GM21423 (cell line): ENCODE measurements around the gene PSMB5.

Experiments
- ATAC-seq: cut with Tn5 transposase; IDR thresholded peaks from one replicate; pipeline ENCODE4 v1.9.1; 2021; ENCODE audit warnings: mild to moderate bottlenecking, moderate library complexity; ENCODE audit not compliant: unreplicated experiment

The PSMB5 gene

DNA sequence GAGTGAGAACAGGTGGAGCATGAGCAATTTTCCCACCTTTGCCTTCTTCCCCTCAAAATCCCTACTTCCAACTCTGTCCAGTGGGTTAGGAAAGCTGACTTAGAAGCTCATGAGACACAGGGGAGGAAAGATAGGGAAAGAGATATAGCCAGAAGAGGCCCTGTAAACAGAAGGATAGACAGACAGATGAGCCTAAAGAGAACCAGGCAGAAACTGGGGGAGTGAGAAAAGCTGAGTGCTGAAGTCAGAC lies 57.3 kb downstream of the PSMB5 start:
- no peak for ATAC-seq

DNA sequence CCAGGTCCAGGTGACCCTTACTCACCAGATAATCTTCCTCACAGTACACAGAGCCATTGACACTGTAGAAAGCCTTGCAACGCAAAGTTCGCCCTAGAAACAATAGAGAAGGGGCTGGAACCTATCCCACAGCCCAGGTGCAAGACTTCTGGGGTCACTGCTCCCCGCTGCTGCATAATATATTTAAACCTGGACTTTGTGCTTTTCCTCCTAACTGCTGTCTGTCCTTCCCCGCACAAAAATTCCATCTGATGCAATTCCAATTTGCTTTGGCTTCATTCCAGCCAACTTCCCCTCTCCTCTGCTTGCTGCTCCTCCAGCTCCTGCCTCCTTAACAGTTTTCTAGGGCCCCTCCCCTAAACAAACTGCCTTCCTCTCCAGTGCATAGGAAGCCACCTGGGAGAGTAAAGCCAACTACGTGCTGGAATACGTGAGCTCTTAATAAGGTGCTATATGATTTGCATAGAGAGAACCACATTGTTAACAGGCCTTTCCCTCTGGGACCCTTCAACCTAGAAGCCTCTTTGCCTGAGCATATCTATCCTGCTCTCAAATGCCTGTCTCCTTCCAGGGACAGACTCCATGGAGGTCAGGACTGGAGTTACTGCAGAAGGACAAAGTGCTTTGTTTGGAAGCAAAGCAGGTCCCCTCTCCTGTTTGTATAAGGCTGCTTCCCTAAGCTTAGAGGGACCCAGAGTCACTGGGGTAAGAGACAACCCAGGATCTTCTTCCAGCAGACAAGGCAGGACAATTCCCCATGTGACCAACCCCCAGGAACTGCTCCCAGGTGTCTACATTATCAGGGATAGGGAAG lies 57.9 kb downstream of the PSMB5 start:
- ATAC-seq, result no peak
